ENCODE measurements around the gene PRDM12.

PRDM12 gene

GRCh38 chr9:130640681-130641080, 23.7 kb upstream of the PRDM12 start:
- ChIA-PET POLR2A (no interaction called here), CTCF (no interaction called here)
- H3K9me3 ChIP-seq (ENCODE audit: control insufficient read depth, insufficient read depth, low read depth, low read length), result no peaks in the 10 kb centered on the region
- H3K27ac ChIP-seq (ENCODE audit: extremely low read depth, low read depth, low read length), result no peak overlapping the region
- TF ChIP-seq ZFP41 (tag by site-specific recombination; IDR thresholded peaks at IDR 0.05; ENCODE audit: borderline replicate concordance) (no peak), ZNF175 (tag by site-specific recombination; IDR thresholded peaks at IDR 0.05) (no peak), GLIS2 (tag by site-specific recombination; IDR thresholded peaks at IDR 0.05) (peak; percentile 39; the same call in 1 of the 2 replicates), ZNF169 (tag by site-specific recombination; IDR thresholded peaks at IDR 0.05) (no peak)
- no peaks in the 10 kb centered on the region for H3K4me1 ChIP-seq (ENCODE audit: control insufficient read depth, insufficient read depth, low read length)
- peaks cover 0 to 23% of the 10 kb centered on the region in 2 experiments; a peak in 2 of 3 replicates for H3K36me3 ChIP-seq (ENCODE audit: control insufficient read depth in 2 of 2, insufficient read depth in 1 of 2, low read length in 2 of 2)
- H3K4me3 ChIP-seq (ENCODE audit: low read depth, low read length), result no peak overlapping the region

GRCh38 chr9:130642926-130643325, 21.5 kb upstream of the PRDM12 start:
- H3K27ac ChIP-seq (ENCODE audit: extremely low read depth, low read depth, low read length), result no peak overlapping the region
- ChIA-PET CTCF (no interaction called here), POLR2A (no interaction called here)
- peaks cover 0 to 8% of the 10 kb centered on the region in 2 experiments; a peak in 2 of 3 replicates for H3K36me3 ChIP-seq (ENCODE audit: control insufficient read depth in 2 of 2, insufficient read depth in 1 of 2, low read length in 2 of 2)
- TF ChIP-seq ZNF157 (tag by site-specific recombination; IDR thresholded peaks at IDR 0.05), result no peak
- no peak for TF ChIP-seq GFI1B (tag by site-specific recombination; IDR thresholded peaks at IDR 0.05)
- no peak for TF ChIP-seq ZNF280C (tag by site-specific recombination; IDR thresholded peaks at IDR 0.05)
- TF ChIP-seq OVOL3 (tag by site-specific recombination; IDR thresholded peaks at IDR 0.05), result no peak
- TF ChIP-seq ZEB2 (tag by site-specific recombination; IDR thresholded peaks at IDR 0.05), result no peak
- no peak for TF ChIP-seq ZNF416 (tag by site-specific recombination; IDR thresholded peaks at IDR 0.05)
- no peak for TF ChIP-seq ZNF654 (tag by site-specific recombination; IDR thresholded peaks at IDR 0.05; ENCODE audit: low read depth)
- no peak for TF ChIP-seq ZBTB7A (tag by site-specific recombination; IDR thresholded peaks at IDR 0.05; ENCODE audit: low read depth)
- no peak for TF ChIP-seq ZNF610 (tag by site-specific recombination; IDR thresholded peaks at IDR 0.05; ENCODE audit: borderline replicate concordance)
- TF ChIP-seq ZNF449 (tag by site-specific recombination; IDR thresholded peaks at IDR 0.05), result no peak
- TF ChIP-seq ZNF423 (tag by site-specific recombination; IDR thresholded peaks at IDR 0.05), result no peak
- no peak for TF ChIP-seq ZNF623 (tag by site-specific recombination; IDR thresholded peaks at IDR 0.05)
- no peaks in the 10 kb centered on the region for H3K9me3 ChIP-seq (ENCODE audit: control insufficient read depth, insufficient read depth, low read depth, low read length)
- no peak overlapping the region for H3K4me3 ChIP-seq (ENCODE audit: low read depth, low read length)
- H3K4me1 ChIP-seq (ENCODE audit: control insufficient read depth, insufficient read depth, low read length), result no peaks in the 10 kb centered on the region

GRCh38 chr9:130651221-130651620, 13.2 kb upstream of the PRDM12 start:
- CTCF ChIA-PET, result interaction anchor here (0.6 to 1.0 kb wide), 2 partner anchors 190 to 382 kb away, joined by 3 to 4 read pairs; no protein-coding TSS in a partner anchor
- Histone ChIP-seq H3K4me3 (ENCODE audit: low read depth, low read length) (no peak overlapping the region), H3K4me1 (ENCODE audit: control insufficient read depth, insufficient read depth, low read length) (no peaks in the 10 kb centered on the region), H3K27ac (ENCODE audit: extremely low read depth, low read depth, low read length) (no peak overlapping the region), H3K9me3 (ENCODE audit: control insufficient read depth, insufficient read depth, low read depth, low read length) (no peaks in the 10 kb centered on the region), H3K36me3 (ENCODE audit: control insufficient read depth in 2 of 2, insufficient read depth in 1 of 2, low read length in 2 of 2) (no peaks in the 10 kb centered on the region)
- POLR2A ChIA-PET, result interaction anchor here (0.6 kb wide), 1 partner anchor 39 kb away, joined by 5 read pairs; no protein-coding TSS in a partner anchor
- TF ChIP-seq SETDB1 (IDR thresholded peaks at IDR 0.05; ENCODE audit: insufficient read length, low read length) (no peak), WT1 (tag by site-specific recombination; IDR thresholded peaks at IDR 0.05) (no peak), ZFP69B (tag by site-specific recombination; IDR thresholded peaks at IDR 0.05) (no peak), ZBTB26 (tag by site-specific recombination; optimal IDR thresholded peaks at IDR 0.05) (no peak)

All from HEK293 (cell line).